Smooth muscle cell (in vitro differentiated cells): ENCODE data around the gene CKS2. TPM values are rescaled to one million over a fixed set of nuclear protein-coding genes. Genes with fewer than 3 reads are reported as not detected.
A peak's percentile ranks its signal among the peaks of the same experiment; 100 is the strongest.

Experiments used
- DNase-seq: peaks from one replicate; lab custom pipeline; 2025; ENCODE audit not compliant: unreplicated experiment; lab: John Stamatoyannopoulos, UW
- H2AFZ ChIP-seq: fragments of 200-600 bp; sonication (generic); 2 replicates; pipeline ENCODE4 v1.6.0; 2016; ENCODE audit warnings: antibody characterized with exemption, low read depth, mild to moderate bottlenecking
- H3F3A ChIP-seq: fragments of 200-600 bp; sonication (generic); 2 replicates; pipeline ENCODE4 v1.6.0; 2017; ENCODE audit warnings: antibody characterized with exemption, low read depth
- H3K27ac ChIP-seq: fragments of 200-600 bp; sonication (generic); 2 replicates; pipeline ENCODE4 v1.5.1; 2016; ENCODE audit warnings: low read depth, mild to moderate bottlenecking
- H3K27me3 ChIP-seq: fragments of 200-600 bp; sonication (generic); 2 replicates; pipeline ENCODE4 v1.6.1; 2016; ENCODE audit warnings: low read depth, mild to moderate bottlenecking
- H3K36me3 ChIP-seq: fragments of 200-600 bp; sonication (generic); 2 replicates; pipeline ENCODE4 v1.5.1; 2016; ENCODE audit warnings: low read depth
- H3K4me1 ChIP-seq: fragments of 200-600 bp; sonication (generic); 2 replicates; pipeline ENCODE4 v1.5.1; 2016; ENCODE audit warnings: low read depth
- H3K4me2 ChIP-seq: fragments of 200-600 bp; sonication (generic); 2 replicates; pipeline ENCODE4 v1.6.0; 2016; ENCODE audit warnings: mild to moderate bottlenecking
- H3K4me3 ChIP-seq: fragments of 200-600 bp; sonication (generic); 2 replicates; pipeline ENCODE4 v1.5.1; 2016; ENCODE audit warnings: mild to moderate bottlenecking
- H3K79me2 ChIP-seq: fragments of 200-600 bp; sonication (generic); 2 replicates; pipeline ENCODE4 v1.6.0; 2016; ENCODE audit warnings: low read depth, mild to moderate bottlenecking
- H3K9ac ChIP-seq: fragments of 200-600 bp; sonication (generic); 2 replicates; pipeline ENCODE4 v1.6.0; 2016; ENCODE audit warnings: low read depth
- H3K9me3 ChIP-seq: fragments of 200-600 bp; sonication (generic); replicated peaks from 2 replicates; pipeline ENCODE4 v1.5.1; 2016; ENCODE audit warnings: low read depth
- H4K20me1 ChIP-seq: fragments of 200-600 bp; sonication (generic); 2 replicates; pipeline ENCODE4 v1.6.0; 2016; ENCODE audit warnings: low read depth
- WGBS: methylation state at CpG from one replicate; pipeline ENCODE4 v1.1.7; 2016; ENCODE audit warnings: low lambda C conversion rate; 5-methylcytosine and 5-hydroxymethylcytosine counted together
- polyA plus RNA-seq: library from polyadenylated mRNA; unstranded; fragments of >200 nt; fragmentation: Nextera tagmentation; extraction: Ambion mirVana; gene quantifications from 2 replicates; pipeline ENCODE4 v1.2.1, GENCODE V29; 2016
- total RNA-seq: library from RNA; depleted of rRNA; stranded (reverse); fragments of >200 nt; gene quantifications from 2 replicates; pipeline ENCODE4 v1.2.3, GENCODE V29; 2014
- TF ChIP-seq, protein P1 (sequence below): fragments of 200-600 bp; sonication (generic); IDR thresholded peaks from 2 replicates; pipeline ENCODE4 v1.5.1; 2017; ENCODE audit warnings: borderline replicate concordance, mild to moderate bottlenecking, antibody characterized with exemption; ENCODE audit not compliant: insufficient read depth, poor library complexity, severe bottlenecking

The CKS2 gene
- total and polyA plus RNA-seq, 2 experiments from 2014 or later: 77.6 to 148 TPM

DNA sequence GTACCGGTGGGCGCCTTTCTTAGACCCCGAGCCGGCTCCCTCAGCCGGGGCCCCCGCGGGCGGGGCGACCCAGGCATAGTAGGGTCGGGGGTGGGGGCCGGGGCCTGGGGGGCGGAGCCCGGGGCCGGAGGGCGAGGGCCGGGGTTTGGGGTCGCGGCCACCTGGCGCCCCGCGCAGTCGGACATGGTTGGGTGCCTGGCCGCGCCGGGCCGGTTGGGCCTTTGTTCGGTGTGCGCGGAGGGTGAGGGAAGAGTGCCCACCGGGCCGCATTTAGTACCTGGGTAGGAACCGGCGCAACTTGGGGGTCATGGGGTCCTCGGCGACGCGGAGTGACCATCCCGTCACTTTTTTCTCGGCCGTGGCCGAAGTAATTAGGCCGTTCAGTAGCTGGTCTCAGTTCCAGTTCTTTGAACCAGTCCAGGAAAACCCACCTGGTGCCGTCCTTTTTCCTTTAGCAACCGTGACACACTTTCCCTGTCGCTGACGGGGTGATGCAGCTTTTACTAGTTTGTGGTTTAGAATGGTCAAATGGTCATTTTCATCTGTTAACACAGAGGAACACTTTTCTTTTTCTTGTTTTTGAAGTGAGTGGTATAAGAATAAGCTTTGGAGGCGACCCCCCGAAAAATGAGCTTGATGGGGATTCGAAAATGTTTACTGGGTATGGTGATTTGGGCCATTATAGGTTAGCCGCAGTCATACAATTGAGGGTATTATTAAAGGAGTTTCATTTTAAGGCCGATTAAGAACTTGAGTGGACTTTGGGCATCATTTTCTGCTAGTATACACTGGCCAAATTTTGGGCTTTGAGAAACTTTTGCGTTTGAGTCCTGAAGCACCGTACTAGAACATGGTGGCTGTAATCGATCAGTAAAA, 589 bp downstream of the CKS2 start:
- no peak for DNase-seq
- Histone ChIP-seq H3K79me2 (peaks cover 53% of the 10 kb centered on the region), H4K20me1 (peaks cover 4% of the 10 kb centered on the region), H3K36me3 (no peaks in the 10 kb centered on the region), H3K27ac (peak overlapping the region; percentile 44), H3K9me3 (no peaks in the 10 kb centered on the region), H3F3A (peaks cover 2% of the 10 kb centered on the region), H3K4me3 (peak overlapping the region; percentile 85), H3K9ac (peak overlapping the region; percentile 81), H2AFZ (peak overlapping the region; percentile 44), H3K4me2 (peak overlapping the region; percentile 92), H3K27me3 (no peaks in the 10 kb centered on the region), H3K4me1 (peaks cover 24% of the 10 kb centered on the region)
- TF ChIP-seq, protein P1, sequence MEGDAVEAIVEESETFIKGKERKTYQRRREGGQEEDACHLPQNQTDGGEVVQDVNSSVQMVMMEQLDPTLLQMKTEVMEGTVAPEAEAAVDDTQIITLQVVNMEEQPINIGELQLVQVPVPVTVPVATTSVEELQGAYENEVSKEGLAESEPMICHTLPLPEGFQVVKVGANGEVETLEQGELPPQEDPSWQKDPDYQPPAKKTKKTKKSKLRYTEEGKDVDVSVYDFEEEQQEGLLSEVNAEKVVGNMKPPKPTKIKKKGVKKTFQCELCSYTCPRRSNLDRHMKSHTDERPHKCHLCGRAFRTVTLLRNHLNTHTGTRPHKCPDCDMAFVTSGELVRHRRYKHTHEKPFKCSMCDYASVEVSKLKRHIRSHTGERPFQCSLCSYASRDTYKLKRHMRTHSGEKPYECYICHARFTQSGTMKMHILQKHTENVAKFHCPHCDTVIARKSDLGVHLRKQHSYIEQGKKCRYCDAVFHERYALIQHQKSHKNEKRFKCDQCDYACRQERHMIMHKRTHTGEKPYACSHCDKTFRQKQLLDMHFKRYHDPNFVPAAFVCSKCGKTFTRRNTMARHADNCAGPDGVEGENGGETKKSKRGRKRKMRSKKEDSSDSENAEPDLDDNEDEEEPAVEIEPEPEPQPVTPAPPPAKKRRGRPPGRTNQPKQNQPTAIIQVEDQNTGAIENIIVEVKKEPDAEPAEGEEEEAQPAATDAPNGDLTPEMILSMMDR: no peak
- WGBS: 1% methylated on average over 34 of the region's 54 CpGs

DNA sequence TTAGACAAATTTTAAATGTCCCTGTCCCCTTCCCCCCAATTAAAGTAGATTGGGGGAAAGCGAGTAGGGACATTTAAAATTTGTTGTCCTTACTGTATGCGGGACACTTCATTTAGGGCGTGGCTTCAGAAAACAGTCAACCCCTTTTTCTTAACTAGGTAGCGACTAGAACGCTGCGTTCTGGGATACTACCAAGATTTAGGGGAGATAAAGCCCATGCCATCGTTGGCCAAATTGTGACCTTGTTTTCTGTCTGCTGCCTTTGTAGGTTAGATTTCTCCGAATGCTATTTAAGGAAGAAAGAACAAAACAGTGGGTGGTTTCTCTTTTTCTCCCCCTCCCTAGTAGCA, 1.2 kb downstream of the CKS2 start:
- peaks cover 58% of the 10 kb centered on the region for H3K79me2 ChIP-seq
- no peaks in the 10 kb centered on the region for H3K9me3 ChIP-seq
- no peak for DNase-seq
- H3K9ac ChIP-seq: peak overlapping the region; percentile 81
- peak overlapping the region; percentile 44 for H3K27ac ChIP-seq
- peaks cover 24% of the 10 kb centered on the region for H3K4me1 ChIP-seq
- H3K4me2 ChIP-seq: peak overlapping the region; percentile 92
- TF ChIP-seq, protein P1: no peak
- H3F3A ChIP-seq: peaks cover 8% of the 10 kb centered on the region
- H3K4me3 ChIP-seq: peak overlapping the region; percentile 85
- H3K36me3 ChIP-seq: no peaks in the 10 kb centered on the region
- peak overlapping the region; percentile 44 for H2AFZ ChIP-seq
- WGBS: under 1% methylated on average over 8 of the region's 8 CpGs
- no peaks in the 10 kb centered on the region for H3K27me3 ChIP-seq
- H4K20me1 ChIP-seq: peaks cover 4% of the 10 kb centered on the region

DNA sequence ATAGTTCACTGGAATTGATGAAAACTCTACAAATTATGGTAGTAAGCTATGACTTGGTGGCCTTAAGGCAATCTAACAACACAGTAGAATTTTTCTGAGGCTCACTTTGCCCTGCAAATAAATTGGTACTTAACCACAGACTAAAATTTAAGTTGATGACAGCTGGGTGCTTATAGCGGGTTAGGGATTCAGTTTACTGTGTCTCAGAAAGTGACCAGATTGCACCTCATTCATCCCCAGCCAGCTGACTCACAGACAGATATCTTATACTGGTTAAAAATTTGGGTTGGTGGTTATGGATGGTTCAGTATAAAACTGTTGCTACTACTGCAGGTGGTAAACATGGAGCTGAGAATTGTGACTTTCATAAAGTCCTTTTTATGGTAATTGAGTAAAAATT, 2.8 kb downstream of the CKS2 start:
- H3K4me3 ChIP-seq: peak overlapping the region; percentile 85
- H3K4me1 ChIP-seq: peaks cover 31% of the 10 kb centered on the region
- no peak overlapping the region for H2AFZ ChIP-seq
- no peaks in the 10 kb centered on the region for H3K27me3 ChIP-seq
- peak overlapping the region; percentile 5 for H3K9ac ChIP-seq
- H3K79me2 ChIP-seq: peaks cover 59% of the 10 kb centered on the region
- no peaks in the 10 kb centered on the region for H3K9me3 ChIP-seq
- peaks cover 18% of the 10 kb centered on the region for H3F3A ChIP-seq
- no peak overlapping the region for H3K27ac ChIP-seq
- DNase-seq: no peak
- TF ChIP-seq, protein P1: no peak
- no peaks in the 10 kb centered on the region for H3K36me3 ChIP-seq
- peak overlapping the region; percentile 92 for H3K4me2 ChIP-seq
- H4K20me1 ChIP-seq: peaks cover 4% of the 10 kb centered on the region
- WGBS: 38% methylated on average over 1 of the region's 1 CpG
